GM19324 (cell line): ENCODE data around the gene MSRB2.
"Not testable (repeated sequence)": the region's sequence is repeated elsewhere in the genome, so short reads cannot be mapped to it uniquely, and the experiment has no call there.

Experiments used
- ATAC-seq: cut with Tn5 transposase; IDR thresholded peaks from one replicate; pipeline ENCODE4 v1.9.1; 2021; ENCODE audit warnings: mild to moderate bottlenecking, moderate library complexity; ENCODE audit not compliant: unreplicated experiment, low FRiP score

The MSRB2 gene

DNA sequence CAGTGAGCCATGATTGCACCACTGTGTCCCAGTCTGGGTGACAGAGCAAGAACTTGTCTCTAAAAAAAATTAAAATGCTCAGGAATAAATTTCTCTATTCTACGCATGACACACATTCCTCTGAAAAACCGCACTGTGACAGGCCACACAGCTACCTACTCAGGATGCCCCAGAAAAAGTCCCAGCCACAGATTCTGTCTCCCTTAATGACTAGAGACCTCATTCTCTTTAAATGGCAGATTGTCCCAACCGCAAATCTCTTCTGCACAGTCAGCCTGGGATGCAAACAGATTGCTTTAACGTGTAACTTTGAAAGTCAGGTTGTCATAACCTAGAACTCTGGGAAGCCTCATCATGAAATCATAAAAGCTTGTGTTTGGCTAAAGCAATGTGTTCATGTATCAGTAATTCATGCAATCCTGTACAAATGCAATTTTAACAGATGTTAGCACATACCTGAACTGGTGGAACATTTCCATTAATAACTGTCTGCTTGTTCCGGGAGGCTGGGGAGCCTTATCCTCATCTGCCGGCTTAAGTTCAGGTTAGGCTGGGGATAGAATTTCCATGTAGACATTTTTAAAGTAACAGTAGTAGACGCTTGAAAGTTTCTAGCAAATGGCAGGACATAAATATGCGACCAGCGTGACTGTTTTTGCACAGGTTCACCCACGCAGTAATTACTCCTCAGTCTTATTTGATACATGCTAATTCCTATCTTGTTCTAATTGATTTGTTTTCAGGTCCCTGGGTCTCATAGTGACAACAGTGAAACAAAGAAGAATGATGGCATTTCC lies 26.2 kb upstream of the MSRB2 start:
- no peak for ATAC-seq

DNA sequence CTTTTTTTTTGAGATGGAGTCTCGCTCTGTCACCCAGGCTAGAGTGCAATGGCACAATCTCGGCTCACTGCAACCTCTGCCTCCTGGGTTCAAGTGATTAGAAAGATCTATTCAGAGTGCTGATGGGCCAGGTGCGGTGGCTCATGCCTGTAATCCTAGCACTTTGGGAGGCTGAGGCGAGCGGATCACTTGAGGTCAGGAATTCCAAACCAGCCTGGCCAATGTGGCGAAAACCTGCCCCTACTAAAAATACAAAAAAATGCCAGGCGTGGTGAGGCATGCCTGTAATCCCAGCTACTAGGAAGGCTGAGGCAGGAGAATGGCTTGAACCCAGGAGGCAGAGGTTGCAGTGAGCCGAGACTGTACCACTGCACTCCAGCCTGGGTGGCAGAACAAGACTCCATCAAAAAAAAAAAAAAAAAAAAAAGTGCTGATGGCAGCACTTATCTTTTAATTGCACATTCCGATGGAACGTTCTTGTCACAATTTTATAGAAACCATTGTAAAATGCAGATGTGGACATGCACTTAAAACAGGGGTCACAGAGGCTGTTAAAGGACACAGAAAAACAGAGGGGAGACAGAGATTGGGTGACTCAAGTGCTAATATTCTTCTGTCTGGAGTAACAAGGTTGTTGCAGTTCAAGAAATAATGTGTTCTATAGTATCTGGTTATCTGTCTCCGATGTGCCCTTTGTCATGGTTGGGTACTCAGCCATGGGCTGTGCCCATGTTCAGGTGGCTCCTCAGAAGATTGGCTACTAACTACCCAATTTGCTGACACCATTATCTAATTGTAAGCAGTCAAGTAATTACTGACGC lies 25.1 kb upstream of the MSRB2 start:
- not testable (repeated sequence) for ATAC-seq

DNA sequence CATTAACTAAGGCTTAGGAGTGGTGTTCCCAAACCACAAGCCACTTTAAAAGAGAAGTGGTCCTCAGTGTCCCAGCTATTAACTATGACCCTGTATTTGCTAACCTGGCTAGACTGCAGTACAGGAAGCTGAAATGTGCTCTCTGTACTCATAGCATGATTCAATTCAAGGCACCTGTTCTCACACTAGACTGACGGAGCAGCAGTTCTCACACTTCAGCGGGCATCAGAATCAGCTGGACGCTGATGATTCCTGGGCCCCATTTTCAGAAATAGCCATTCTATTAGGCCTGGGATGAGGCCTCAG lies 24.5 kb upstream of the MSRB2 start:
- ATAC-seq = no peak

DNA sequence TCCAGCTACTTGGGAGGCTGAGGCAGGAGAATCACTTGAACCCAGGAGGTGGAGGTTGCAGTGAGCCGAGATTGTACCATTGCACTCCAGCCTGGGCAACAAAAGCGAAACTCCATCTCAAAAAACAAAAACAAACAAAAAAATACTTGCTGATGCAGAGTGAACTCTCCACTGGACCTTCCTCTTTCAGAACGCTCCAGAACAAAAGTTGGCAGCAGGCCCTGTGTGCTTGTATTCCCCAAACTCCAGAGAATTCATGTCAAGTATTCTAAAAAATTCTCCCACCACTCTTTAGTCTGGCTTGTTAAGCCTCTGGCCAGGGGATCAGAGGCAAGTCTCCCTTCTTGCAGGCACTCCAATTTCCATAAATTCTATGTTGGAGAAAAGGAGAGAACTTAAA lies 22.8 kb upstream of the MSRB2 start:
- not testable (repeated sequence) for ATAC-seq

DNA sequence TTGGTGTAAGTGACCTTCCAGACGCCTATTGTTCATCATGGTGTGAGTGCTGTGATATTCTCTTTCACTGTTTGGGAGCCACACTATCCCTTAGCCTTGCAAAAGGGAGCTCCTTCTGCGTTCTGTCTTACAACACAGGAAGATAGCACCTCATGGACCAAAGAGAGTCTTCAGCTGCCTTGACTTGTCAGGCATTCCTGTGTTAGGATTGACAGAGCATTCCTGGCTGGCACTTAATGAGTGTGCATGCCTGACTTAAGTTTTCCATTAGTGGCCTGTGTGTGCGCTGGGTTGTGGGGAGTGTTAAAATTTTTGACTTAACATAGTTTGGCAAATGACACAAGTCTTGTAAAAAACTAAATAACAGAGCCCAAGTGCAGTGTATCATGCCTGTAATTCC lies 21.9 kb upstream of the MSRB2 start:
- no peak for ATAC-seq

DNA sequence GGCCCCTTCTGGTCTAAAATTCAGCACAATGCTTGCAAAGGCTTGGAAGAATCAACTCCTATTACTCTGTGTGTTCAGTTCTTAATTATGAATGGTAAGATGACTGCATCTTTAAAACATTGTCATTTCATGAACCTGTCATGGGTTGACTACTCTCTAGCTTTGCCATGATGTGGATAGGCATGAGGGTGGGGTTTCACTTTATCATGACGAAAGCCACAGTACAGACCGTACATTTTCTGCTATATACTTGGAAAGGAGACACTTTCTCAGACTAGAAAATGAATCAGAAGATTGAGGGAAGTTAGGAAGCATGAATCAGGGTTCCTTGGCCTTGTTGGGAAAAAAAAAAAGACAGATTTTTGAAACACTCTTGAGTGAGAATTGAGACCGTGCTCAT lies 19.7 kb upstream of the MSRB2 start:
- ATAC-seq = no peak

DNA sequence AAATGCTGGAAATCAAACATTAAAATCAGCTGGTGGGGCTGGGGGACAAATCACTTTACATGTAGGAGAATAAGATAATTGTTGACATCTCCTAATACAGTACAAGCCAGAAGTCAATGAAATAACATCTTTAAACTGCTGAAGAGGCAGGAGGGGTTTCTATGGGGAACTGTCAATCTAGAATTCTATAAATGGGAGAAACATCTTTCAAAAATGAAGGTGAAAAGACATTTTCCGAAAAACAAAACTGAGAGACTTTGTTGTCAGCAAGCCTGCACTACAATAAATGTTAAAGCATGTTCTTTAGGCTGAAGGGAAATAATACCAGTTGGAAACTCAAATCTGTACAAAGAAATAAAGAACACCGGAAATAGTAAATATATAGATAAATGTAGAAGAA lies 17.3 kb upstream of the MSRB2 start:
- ATAC-seq = no peak

DNA sequence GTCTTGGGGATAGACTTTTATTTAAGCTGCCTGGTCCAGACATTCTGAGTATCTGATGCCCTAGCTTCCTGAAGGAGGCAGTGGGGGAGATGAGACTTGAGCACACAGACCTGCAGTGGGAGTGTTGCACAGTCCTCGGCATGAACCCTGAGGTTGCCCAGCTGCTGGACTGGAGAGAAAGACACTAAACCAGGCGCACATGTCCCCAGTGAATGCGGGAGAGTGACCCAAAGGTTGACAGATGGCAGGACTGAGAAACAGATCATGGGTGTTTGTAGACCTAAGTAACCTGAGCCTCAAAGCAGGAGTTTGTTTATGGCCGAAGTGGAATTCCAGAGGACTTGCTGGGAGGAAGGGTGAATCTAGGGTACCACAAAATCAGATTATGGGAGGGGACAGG lies 15.7 kb upstream of the MSRB2 start:
- ATAC-seq = no peak

DNA sequence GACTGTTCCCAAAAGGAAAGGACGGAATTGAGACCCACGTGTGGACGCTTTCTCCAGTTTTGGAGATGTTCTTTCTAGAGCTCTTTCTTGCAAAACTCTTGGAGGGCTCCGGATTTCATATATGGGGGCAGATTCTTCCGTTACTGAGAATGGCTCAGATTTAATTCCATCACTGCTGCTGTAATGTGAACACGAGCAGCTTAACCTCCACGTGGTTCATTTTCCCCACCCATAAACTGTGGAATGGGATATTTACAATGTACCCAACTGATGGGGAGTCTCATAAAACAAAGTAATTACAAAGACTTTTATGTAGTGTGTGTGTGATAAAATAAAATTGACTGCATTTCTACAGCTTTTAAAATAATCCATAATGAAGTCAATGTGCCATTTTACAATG lies 15.1 kb upstream of the MSRB2 start:
- no peak for ATAC-seq

DNA sequence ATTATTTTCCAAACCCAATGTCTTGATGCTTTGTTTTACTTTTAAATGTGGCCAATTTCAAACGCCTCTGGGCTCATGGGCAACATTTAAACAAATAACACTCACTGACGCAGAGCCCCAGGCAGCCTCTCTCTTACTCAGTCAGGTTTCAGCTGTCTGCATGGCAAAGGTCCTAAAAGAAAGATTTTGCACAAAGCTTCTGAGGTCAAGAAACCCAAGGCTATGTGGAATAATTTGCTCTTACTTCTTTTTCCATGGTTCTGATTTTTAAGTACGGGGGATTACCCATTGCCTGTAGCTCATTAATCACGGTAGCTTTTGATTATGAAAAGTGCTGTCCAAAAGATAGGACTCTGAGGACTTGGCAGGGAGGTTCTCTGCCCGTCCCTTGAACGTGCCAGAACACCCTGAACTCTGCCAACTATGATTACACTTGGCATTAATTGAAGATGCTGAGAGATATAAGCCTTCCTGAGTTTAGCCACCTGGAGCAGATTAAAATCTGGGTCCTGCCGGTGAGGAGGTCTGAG lies 14.1 kb upstream of the MSRB2 start:
- no peak for ATAC-seq

DNA sequence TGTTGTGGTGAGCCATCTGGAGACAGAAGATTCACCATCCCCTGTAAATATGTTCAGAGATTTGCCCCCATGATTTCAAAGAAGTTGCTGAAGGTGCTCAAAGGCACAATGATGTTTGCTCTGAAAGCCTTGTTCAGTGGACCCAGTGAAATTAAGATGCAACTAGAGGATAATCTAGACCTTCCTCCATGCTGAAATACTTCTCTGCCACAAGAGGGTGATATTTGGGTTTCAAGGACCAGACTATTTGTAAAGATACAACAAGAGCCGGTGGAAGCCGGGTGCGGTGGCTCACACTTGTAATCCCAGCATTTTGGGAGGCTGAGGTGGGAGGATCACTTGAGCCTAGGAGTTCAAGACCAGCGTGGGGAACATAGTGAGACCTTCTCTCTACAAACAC lies 13.5 kb upstream of the MSRB2 start:
- no peak for ATAC-seq

DNA sequence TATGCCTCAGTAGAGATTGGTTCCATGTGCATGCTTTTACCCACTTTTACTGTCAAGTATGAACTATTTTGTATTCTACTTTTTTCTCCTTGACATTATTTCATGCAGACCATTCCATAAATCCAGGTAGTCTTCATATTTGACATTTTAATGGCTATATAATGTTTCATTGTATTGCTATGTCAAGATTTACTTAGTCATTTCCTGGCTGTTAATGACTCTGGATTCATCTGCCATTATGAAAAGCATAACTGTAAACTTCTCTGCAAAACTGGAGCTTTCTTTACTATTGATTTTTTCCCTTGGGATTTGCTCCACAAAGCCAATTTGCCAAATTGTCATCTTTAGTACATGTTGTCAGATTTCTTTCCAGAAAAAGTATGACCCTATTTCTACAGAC lies 6.8 kb upstream of the MSRB2 start:
- no peak for ATAC-seq

DNA sequence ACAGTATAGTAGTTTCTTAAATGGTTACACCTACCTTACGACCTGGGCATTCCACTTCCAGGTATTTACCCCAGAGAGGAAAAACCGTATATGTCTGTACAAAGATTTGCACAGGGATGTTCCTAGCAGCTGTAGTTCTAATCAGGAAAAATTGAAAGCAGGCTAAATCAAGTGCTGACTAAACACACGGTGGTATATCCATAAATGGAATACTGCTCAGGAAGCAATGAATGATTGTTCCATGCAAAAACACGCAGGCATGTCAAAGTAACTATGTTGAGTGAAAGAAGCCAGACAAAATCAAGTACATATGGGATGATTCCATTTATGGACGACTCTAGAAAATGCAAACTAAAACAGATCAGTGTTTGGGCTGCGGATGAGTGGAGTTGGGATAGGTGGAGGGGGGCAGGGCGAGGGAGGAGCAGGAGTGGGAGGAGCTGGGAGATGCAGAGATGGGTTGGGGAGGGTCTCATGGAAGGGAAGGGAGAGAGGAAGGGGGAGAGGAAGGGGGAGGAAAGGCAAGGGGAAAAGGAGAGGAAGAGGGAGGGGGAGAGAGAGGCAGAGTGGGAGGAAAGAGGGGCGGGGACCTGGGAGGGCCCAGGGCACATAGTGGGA lies 484 bp upstream of the MSRB2 start:
- no peak for ATAC-seq

DNA sequence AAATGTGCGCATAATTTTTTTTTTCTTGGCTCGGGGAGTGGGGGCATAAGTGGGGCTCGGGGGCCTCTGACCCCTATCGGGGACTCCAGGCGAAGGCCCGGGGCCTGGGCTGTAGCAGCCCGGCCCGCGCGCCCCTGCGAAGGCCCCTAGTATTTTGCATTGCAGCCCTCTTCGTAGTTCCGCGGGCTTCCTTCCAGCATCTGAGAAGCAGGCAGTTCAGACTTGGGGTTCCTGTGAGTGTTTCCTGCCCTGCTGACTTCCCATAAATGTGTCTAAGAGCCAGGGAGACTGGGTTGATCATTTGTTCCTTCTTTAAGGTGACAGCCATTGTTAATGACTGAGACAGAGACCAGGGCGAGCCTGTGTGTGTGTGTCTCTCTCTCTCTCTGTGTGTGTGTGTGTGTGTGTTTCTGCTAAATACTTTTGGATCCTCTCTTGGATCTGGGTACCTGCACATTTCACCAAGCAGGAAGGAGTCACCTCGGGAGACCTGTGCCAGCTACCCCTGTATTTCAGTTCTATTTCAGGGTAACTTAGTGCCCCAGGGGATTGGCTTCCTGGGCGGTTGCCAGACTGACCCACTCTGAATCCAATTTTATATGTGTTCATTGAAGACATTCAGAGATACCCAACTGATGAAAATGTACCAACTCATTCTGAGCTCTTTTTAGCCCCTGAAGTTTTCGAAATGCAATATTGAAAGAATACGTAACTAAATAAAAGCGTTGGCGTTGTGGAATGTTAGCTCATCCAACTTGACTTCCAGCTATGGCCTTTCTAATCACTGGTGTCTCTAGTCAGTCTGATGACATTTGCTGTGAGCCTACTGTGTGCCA lies 805 bp downstream of the MSRB2 start:
- ATAC-seq = peak; percentile 51

DNA sequence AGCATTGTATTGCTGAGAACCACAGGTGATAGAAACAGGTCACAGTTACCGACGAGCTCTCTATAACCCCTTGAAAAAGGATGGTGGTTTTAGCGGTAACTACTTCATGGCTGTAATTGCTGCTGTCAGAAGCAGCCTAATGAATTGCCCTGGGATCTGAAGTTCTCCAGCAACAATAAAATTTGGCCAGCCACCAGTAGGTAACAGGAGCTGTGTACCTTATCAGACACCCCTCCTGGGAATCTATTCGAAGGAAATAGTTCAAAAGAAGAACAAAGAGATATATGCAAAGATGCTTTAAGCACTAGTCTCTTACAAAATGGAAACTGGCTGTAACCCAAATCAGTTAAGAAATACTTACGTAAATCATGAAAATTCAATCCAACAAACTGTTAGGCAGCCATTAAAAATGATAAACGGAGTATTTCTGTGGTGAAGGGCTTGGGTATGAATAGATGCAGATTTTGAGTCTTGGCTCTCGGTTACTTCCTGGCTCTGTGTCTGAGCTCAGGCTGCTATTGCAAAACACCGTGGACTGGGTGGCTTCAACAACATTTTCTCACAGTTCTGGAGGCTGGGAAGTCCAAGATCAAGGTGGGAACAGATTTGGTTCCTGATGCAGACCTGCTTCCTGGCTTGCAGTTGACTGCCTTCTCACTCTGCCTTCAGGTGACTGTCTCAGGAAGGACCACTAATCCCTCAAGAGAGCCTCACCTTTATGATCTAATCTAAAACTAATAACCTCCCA lies 1.6 kb downstream of the MSRB2 start:
- no peak for ATAC-seq

DNA sequence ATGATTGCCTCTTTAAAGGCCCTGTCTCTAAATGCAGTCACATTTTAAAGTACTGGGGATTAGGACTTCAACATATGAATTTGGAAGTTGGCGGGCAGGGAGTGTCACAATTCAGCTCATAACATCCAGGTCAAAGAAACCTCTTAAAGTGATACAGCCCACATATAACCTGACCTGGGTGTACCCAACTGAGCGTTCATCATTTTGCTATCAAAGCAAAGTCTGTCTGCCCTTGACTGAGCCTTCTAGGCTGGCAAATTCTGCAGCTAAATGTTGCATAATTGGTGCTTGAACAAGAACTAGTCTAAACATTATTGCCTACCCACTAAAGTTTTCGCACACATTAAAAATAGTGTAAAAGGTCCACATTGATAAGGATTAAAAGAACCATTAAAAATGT lies 3.7 kb downstream of the MSRB2 start:
- no peak for ATAC-seq

DNA sequence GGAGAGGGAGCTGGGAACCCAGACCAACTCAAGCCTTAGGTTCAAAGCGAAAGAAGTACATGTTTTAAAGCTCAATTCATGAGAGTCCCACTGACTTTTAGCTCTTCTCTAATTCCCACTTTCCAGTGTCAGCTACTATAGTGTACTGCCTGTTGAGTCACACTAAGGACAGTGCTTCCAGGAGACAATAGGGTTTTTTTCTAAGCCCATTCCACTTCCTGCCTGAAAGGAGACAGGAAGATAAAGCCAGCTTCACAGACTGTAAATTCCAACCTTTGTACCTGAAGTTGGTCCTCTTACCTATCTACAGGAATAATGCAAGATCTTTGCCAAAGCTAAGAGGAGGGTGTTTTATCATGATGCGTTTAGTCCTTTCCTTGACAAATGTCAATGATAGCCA lies 4.4 kb downstream of the MSRB2 start:
- no peak for ATAC-seq

DNA sequence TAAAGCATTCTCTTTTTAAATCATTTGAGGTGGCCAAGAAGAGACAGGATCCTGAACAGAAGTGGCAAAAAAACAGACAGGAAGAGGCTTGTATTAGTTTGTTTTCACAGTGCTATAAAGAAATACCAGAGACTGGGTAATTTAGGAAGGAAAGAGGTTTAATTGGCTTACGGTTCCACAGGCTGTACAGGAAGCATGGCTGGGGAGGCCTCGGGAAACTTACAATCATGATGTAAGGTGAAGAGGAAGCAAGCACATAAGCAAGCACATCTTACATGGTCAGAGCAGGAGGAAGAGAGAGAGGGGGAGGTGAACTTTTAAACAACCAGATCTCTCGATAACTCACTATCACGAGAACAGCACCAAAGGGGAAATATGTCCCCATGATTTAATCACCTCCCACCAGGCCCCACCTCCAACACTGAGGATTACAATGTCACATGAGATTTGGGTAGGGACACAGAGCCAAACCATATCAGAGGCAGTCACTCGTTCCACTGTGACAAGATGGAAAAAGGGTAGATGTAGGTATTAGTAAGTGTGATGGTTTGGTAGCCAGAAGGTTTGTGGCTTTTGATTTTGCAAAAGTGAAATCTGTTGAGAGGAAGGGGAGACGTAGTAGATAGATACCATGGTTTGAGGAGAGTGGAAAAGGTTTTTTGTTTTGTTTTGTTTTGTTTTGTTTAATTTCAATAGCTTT lies 5.1 kb downstream of the MSRB2 start:
- no peak for ATAC-seq

DNA sequence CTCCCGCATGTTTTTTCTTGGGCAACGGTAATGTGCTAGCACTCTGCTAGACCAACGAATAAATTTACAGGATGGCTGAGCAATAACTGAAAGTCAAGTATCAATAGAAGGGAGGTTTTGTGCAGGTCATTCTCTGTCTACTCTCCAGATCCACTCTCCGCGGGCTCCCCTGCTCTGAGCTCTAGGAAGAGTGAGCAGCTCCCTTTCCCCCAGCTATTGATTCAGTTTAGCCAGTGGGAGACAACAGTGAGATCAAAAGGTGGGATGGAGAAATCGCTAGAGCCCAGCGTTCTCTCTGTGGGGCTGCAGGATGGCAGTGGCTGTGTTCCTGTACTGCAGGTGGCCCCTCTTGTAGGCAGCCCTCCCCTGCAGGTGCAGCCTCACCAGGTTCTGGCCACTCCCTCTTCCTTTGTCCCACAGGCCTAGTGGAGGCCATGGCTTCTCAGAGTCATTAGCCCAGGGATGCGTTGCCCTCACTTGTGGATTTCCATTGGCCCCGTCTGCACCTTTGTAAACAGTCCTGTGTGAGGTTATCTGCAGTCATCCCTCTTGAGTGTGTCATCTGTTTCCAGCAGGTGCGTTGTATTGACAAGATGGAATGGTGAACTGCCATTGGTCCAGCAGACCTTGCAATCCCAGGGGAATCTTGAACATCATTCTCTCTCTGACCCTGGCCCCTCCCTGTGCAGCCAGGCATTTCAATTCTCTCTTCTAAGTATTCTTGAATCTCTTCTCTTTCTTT lies 11.1 kb downstream of the MSRB2 start:
- no peak for ATAC-seq
